Measurements from ENCODE around the gene CASKIN2. TPM values are rescaled to one million over a fixed set of nuclear protein-coding genes. Genes with fewer than 3 reads are reported as not detected.

Gene CASKIN2
- total and polyA plus RNA-seq, 2 of the 4 experiments (the other 2 are of a cell fraction): 2.9 to 6.9 TPM

- Histone ChIP-seq H2AK9ac (replicated peaks; ENCODE audit: low read depth, low read length, poor library complexity) (no peak overlapping the region), H3K79me1 (ENCODE audit: low read depth in 1 of 2, low read length in 2 of 2) (peaks cover 37 to 68% of the 10 kb centered on the region in 2 experiments), H3K4me1 (ENCODE audit: control insufficient read depth, insufficient read depth, low read length) (peaks cover 3% of the 10 kb centered on the region), H2BK120ac (ENCODE audit: low read depth, low read length) (no peak overlapping the region), H4K5ac (ENCODE audit: low read depth, low read length) (no peak overlapping the region), H2AFZ (replicated peaks; ENCODE audit: low read length, poor library complexity) (no peak overlapping the region), H3K4me3 (ENCODE audit: insufficient read depth, low read depth, low read length) (no peak overlapping the region), H2AK5ac (ENCODE audit: low read depth, low read length) (no peak overlapping the region), H3K9ac (ENCODE audit: low read depth, low read length) (no peak overlapping the region), H3K18ac (ENCODE audit: low read depth, low read length) (no peak overlapping the region), H2BK5ac (ENCODE audit: low read depth, low read length, poor library complexity, severe bottlenecking) (no peak overlapping the region), H4K20me1 (ENCODE audit: insufficient read depth, low read length) (0 out of 2 replicates have a peak, but pooled peaks cover 4% of the 10 kb centered on the region), H4K91ac (ENCODE audit: insufficient read depth, low read depth, low read length) (no peak overlapping the region), H3K23ac (ENCODE audit: low read depth, low read length) (no peak overlapping the region), H3K56ac (ENCODE audit: extremely low read depth, insufficient read depth, low read length) (no peak overlapping the region), H2BK15ac (ENCODE audit: low read depth, low read length) (no peak overlapping the region), H3K9me1 (ENCODE audit: insufficient read depth, low read length) (peaks cover 16% of the 10 kb centered on the region), H4K8ac (ENCODE audit: low read depth in 2 of 2, low read length in 2 of 2) (no peak overlapping the region), H3K4ac (ENCODE audit: low read depth, low read length) (no peak overlapping the region), H3K27me3 (ENCODE audit: control insufficient read depth, insufficient read depth, low read length) (no peaks in the 10 kb centered on the region), H2BK20ac (ENCODE audit: low read depth, low read length) (no peak overlapping the region), H3K9me3 (ENCODE audit: control insufficient read depth, insufficient read depth, low read length) (no peaks in the 10 kb centered on the region), H3K36me3 (ENCODE audit: control insufficient read depth, insufficient read depth, low read length) (no peaks in the 10 kb centered on the region), H3K14ac (replicated peaks; ENCODE audit: low read depth, low read length) (no peak overlapping the region), H3K27ac (ENCODE audit: insufficient read depth, low read length) (no peak overlapping the region), H3K4me2 (ENCODE audit: low read depth, low read length) (no peak overlapping the region)
- in situ Hi-C loops (cut with MboI; ENCODE audit: low sequenced_read_pairs): no loop called here
- CTCF ChIA-PET: no interaction called here
- no TSS peak for BruUV-seq (replicated peaks)
- WGBS, 2 experiments (ENCODE audit: extremely low coverage in 2 of 2, insufficient read length in 1 of 2): 80% methylated on average over 1 of the region's 4 CpGs; no CpG with 5 or more reads in 1 of the 2 experiments
- intact Hi-C loops (cut with micrococcal nuclease): no loop called here
- ATAC-seq (ENCODE audit: low read depth): no peak
- POLR2A ChIA-PET (ENCODE audit: unreplicated experiment): no interaction called here
- TF ChIP-seq MAZ (IDR thresholded peaks at IDR 0.05; ENCODE audit: borderline replicate concordance, low read depth, low read length) (no peak), FOS (IDR thresholded peaks at IDR 0.05; ENCODE audit: low read depth, low read length) (no peak), ELK1 (IDR thresholded peaks at IDR 0.05; ENCODE audit: borderline replicate concordance, low read depth, low read length) (no peak), RCOR1 (IDR thresholded peaks at IDR 0.05; ENCODE audit: insufficient replicate concordance, low read length) (no peak)
- no peak for DNase-seq
- dilution Hi-C loops (cut with HindIII; ENCODE audit: low sequenced_read_pairs, unreplicated experiment): no loop called here
Observed at GRCh38 chr17:75460295-75460694, 55.0 kb downstream of the CASKIN2 start.

Data from IMR-90 (cell line).